HG03103 (cell line): ENCODE results near the gene RNASE3.
"Not testable (repeated sequence)": the region's sequence is repeated elsewhere in the genome, so short reads cannot be mapped to it uniquely, and the experiment has no call there.

ENCODE experiments used
- ATAC-seq: cut with Tn5 transposase; IDR thresholded peaks from one replicate; pipeline ENCODE4 v1.9.1; 2021; ENCODE audit warnings: low read depth; ENCODE audit not compliant: unreplicated experiment

The RNASE3 gene

DNA sequence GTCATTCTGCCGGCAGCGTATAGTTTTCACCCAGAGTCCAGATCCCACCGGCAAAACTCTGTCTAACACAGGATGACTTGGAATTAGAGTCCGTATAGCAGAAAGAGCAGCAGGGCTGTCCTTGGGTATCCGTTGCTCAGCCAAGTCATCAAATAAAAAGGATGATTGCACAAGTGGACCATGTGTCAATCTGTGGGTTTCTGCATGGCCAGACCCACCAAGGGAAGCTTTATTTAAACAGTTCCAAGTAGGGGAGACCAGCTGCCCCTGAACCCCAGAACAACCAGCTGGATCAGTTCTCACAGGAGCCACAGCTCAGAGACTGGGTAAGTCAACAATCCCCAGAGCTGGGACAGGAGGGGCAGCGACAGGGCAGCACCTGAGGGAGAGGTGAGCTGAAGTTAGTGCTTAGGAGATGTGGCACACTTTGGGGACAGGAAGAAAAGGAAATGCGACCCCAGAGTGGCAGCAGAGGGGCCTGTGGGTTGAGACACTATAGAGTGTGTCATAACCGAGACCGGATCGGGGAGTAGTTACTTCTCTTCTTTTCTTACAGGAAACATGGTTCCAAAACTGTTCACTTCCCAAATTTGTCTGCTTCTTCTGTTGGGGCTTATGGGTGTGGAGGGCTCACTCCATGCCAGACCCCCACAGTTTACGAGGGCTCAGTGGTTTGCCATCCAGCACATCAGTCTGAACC lies at the start of gene RNASE3:
Gene RNASE3, plus strand, starts transcription at position 260 of the 700 bp plus-strand sequence. Its CDS starts 302 bp downstream, at position 562.
- ATAC-seq, result not testable (repeated sequence)

DNA sequence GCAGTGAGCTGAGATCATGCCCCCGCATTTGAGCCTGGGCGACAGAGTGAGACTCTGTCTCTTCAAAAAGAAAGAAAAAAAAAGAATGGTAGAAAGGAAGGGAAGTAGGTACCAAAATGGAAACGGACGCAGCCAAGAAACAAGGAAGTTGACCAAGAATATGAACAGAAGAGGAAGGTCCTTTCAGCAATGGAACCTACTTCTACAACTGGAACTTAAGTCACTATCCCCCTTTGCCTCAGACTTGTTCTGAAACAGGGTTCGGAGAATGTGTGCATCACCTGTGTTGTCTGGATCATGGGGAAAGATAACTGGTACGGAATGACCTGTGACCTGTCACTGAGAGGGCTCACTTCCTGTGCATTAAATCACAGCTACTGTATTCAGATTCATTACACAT lies 44.6 kb upstream of the RNASE3 start:
- ATAC-seq, result no peak

DNA sequence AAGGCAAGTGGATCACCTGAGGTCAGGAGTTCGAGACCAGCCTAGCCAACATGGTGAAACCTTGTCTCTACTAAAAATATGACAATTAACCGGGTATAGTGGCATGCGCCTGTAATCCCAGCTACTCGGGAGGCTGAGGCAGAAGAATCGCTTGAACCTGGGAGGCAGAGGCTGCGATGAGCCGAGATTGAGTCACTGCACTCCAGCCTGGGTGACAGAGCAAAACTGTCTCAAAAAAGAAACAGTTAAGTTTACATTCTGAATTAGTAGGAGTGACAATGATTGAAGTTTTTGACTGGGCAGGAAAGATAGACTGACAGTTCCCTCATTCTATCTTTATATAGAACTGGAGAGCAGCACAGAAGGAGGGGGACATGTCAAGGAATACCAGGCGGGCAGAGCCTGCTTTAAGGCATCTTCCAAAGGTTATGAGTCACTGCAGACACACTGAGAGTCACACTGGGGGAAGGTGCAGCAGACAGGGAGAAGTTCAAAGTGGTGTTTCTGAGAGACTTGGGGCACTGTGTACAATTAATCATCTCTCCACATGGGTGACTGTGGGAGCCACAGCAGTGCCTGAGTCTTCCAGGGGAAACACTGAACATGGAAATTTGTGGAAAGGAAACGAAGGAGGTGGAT lies 42.8 kb upstream of the RNASE3 start:
- no peak for ATAC-seq

DNA sequence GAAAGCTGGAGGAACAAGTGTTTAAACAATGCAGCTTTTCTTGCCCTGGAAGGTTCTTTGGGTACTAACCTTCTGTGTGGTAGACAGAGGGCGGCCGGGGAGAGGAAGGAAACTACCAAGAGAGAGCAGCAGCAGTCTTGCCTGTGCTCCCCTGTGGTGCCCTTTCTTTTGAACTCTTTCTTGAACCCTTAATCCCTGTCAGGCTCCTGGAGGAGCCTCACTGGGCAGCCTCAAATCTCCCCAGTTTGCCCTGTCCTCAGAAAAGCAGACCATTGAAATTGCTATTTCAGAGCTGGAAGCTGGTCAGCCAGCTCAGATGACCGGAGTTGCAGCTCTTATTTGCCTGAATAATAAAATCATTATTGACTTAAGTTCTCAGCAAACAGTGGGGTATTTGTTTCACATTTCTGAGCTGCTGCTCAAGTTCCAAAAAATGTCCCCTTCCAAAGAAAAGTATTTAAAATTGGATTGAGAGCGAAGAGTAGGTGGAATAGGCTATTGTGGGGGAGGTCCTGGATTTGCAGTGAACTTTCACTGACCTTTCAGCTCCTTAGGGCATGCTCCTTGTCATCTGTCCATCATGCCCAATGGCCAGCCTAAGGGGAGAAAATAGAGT lies 42.1 kb upstream of the RNASE3 start:
- ATAC-seq, result no peak

DNA sequence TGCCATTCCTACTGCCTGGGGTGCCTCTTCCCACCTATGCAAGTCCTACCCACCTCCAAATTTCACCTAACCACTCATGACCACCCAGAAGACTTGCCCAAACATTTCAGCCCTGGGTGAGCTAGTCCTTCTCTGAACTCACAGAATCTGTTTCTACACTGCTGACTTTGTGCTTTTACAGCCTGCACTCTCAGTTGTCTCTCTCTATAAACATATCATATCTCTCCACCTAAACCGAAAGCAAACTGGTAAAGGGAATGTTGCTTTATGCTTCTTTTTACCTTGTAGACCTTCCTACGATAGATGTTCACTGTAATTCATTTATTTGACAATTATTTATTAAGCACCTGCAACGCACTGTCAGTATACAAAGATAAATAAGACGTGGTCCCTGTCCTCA lies 38.1 kb upstream of the RNASE3 start:
- ATAC-seq, result no peak

DNA sequence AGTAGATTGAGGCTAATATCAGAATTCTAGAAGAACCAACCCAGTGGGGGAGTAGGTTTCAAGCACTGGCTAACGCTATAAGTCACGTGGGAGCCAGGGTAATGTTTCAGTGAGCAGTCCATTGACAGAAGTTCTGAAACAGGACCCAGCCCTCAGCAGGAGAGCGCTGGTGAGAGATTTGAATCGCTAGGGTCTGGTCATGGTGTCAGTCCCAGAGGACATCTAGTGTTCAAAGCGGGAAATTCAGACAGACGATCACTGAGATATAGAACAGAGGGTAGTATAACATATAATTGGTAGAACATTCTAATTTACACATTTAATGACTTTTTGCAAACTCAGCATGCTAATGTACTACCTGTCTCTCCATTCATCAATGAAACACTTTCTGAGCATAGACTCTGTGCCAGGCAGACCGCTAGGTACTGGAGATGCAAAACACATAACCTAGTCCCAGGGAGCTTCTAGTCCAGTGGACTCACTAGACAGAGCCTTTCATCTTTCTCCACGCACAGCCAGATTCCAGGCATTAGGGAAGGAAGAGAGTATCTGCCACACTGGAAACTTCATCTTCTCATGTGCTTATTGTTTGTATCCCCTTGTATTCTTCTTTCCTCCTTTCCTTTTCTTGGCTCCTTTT lies 35.4 kb upstream of the RNASE3 start:
- ATAC-seq, result peak; percentile 85

DNA sequence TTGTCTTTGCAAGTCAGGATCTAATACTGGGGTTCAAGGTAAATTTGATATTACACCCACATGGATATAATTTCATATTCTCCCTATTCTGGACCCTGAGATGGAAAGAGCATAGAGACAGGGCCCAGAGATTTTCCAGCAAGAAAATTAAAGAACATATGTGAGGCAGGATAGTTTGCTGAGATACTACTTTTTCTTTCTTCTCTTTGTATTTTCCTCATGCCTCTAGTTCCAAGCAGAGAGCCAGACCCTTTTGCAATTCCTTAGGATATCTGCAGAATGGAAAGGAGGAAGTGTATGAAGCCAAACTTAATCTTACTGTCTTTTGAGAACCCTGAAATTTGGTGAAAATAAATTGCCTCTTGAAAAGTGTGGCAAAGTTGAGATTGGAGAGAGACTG lies 34.0 kb upstream of the RNASE3 start:
- ATAC-seq, result no peak

DNA sequence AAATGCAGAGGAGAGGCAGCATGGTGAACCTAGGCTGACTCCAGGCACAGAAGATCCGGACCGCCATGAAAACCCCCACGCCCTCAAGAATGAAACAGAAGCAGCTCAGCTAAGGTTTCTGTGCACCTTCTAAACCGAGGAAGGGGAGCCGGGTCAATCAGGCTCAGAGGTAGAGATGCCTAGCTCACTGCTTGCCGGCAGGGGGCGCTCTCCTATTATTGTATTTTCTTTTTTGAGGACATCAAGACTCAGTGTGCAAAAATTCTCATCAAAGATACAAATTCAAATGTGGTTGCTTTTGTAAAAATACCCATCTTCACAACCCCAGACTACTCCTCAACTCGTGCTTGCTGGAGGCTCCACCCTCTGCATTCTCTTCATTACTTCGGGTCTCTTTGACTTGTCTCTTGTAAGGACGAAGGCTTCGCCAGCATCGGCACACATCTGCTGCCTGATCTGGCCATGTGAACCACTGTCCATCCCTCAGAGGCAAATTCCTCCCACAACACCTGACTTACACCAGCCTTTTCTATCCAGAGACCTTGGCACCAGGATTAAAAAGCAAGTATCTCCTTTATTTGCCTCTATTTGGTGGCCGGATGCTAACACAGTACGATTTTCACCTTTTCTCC lies 33.4 kb upstream of the RNASE3 start:
- ATAC-seq, result no peak

DNA sequence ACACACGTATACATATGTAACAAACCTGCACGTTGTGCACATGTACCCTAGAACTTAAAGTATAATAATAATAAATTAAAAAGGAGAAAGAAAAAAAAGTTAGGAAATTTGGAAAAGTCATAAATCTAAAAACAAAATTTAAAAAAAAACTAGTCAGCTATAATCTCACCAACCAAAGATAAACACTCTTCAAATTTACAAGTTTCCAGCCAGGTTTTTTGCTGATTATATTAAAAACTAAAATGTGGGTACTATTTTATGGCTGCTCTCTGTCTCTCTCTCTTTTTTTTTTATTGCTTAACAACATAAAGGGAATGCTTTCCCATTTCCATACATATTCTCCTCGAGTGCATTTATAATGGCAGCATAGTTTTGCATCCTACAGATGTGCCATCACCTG lies 25.0 kb upstream of the RNASE3 start:
- ATAC-seq, result no peak

DNA sequence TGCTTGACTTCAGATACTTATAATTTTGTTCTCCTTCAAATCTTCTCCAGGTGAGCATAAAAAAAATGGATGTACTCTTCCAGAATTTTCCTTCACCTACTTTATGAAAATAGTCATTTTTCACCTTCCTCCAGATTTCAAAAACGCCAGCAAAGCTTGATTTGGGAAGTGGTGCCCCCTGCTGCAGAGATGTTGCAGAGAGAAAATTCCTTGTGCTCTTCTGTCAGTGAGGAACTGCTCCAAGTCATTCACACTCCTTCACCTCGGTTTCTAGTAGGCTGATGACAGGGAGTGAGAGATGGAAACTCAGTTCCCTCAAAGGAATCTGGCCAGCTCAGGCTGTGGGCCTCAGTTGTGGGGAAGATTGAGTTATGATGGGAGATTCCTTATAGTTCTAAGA lies 24.2 kb upstream of the RNASE3 start:
- no peak for ATAC-seq

DNA sequence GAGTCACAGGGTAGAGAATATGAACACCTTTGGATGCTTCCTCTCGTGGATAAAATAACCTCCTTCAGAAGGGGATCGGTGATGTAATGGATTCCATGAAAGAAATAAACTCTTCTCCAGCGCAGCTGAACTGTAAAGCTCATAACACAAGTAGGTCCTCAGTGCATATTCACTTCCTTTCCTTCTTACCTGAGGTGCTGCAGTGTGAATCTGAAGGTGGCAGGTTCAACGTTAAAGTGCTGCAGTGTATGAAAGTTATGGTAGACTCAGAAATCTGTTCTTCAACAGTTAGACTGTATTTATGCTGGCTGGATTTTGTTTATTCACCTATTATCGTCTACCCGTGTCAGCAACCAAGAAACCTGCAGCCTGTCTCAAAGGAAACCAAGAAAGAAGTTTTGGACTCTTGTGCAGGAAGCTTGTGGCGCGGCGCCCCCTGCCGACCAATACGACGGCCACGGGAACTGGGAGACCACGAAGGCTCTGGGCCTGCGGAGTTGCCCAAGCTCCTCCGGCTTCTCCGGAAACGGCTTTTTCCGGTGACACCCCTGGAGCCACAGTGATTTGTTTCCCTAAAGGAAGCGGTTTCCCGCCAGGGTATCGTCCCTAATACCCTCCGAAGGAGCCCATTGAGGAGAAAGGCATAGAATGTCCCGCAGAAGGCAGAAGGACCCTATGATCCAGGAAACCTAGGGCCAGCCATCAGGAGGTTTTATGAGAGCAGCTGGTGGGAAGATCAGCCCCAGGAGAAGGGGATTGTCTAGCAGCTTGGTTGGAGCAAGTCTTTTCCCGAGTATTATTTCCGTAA lies 17.6 kb upstream of the RNASE3 start:
- no peak for ATAC-seq

DNA sequence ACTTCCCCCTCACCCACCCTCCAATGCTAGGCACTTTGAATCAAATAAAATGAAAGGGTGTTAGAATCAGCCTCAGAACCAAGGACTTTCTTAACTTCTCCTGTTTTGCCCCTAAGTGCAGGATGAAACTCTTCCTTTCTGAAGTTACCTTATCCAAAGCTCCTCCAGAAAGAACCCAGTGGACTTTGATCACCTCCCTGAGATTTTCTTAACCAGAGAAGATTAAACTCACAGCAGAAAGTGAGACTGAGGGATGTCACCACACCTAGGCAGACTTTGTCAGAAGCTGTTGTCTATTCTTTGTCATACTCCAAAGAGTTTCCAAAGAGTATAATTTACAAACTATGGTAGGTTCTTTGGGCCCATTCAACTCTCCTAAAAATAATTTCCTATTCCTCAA lies 14.2 kb upstream of the RNASE3 start:
- no peak for ATAC-seq

DNA sequence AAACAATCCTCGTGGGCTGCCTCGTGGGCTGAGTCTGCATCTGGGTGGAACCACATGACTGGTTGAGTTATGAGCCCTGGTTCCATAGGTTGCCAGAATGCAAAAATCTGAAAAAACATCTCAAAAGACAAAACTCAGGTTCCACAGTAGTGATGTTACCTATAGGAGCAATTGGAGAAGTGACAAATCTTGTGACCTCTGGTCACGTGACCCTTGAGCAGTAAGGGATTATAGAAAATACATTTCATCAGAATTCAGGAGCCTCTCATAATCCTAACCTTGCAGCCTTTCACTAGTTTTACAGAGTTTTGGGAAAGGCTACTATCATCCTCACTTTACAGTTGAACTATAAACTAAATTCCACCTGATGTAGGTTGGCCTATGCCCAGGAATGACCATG lies 12.5 kb upstream of the RNASE3 start:
- no peak for ATAC-seq

DNA sequence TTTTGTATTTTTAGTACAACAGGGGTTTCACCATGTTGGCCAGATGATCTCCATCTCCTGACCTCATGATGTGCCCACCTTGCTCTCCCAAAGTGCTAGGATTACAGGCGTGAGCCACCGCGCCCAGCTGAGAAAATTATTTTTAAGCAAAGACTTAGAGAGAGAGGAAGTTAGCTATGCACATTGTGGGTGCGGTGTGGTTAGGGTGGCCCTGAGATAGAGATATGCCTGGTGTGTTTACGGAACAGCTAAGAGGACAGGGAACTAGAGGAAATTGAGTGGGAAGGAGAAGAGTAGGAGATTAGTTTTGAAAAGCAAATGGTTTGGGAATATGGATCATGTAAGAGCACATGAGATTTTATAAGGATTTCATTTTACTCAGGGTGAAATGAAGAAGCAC lies 10.0 kb upstream of the RNASE3 start:
- ATAC-seq, result not testable (repeated sequence)

DNA sequence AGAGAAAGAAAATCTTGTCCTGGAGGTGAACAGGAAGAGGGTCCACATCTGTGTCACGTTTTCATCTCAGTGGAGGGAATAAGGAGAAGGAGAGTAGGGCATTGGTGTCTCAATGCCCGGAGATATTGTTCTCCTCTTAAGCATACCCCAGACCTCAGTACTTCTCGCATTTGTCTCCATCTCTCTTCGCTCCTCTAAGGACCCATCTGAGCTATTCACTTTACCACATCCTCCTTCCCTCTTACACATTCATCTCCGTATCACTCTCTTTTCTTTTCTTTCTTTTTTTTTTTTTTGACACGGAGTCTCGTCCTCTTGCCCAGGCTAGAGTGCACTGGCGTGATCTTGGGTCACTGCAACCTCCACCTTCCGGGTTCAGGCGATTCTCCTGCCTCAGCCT lies 8.4 kb upstream of the RNASE3 start:
- not testable (repeated sequence) for ATAC-seq

DNA sequence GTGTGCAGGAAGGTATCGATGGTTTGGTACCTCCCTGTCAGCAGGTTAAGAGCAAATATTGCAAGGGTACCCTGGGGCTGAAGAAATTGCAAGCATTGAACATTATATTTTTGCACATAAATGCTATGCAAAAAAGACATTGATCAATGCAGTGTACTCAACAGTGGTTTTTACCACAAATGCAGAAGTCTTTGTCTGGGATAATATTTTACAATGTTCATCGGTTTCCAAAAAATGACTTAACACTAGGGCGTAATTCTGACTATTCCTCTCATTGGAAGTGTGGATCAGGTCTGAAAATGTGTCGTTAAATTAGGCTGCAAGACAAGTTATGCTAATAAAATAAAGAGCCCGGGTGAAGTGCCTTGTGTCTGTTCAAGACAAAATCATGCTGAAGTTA lies 2.8 kb upstream of the RNASE3 start:
- ATAC-seq, result not testable (repeated sequence)

DNA sequence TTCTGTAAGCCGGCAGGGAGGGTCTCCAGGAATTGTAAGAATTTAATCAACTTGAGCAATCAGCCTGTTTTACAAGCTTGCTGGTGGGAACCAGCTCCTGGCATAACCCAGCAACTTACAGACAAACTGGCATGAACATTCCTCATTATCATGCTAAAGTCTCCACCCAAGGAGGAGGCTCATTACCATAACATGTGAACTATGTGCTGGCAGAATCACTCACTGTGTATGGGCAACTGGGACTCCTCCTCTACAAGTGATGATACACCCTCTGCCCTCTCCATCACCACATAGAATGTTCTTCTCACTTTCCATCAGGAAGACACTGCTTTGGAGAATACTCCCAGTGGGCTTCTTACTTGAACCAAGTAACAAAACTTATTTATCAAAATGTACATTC lies 4.1 kb downstream of the RNASE3 start:
- not testable (repeated sequence) for ATAC-seq

DNA sequence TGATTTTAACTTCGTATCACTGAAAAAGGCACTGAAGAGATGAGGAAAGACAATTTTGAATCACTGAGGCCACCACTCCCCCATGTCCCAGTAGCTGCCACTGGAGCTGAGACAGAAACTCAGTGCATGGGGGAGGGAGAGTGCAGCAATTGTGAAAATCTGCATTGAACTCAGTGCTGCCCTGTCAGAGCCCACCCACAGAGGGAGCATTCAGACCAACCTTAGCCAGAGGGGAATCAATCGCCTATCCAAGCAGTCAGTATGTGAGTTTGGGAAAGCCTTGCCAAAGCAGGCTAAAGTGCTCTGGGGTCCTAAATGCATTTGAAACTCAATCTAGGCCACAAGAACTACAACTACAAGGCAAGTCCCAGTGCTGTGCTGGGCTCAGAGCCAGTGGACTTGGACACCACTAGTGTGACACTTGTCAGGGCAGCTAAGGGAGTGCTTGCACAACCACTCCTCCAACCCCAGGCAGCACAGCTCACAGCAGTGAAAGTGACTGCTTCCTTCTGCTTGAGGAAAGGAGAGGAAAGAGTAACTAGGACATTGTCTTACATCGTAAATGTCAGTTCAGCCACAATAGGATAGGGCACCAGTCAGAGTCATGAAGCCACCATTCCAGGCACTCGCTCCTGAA lies 13.3 kb downstream of the RNASE3 start:
- ATAC-seq, result no peak

DNA sequence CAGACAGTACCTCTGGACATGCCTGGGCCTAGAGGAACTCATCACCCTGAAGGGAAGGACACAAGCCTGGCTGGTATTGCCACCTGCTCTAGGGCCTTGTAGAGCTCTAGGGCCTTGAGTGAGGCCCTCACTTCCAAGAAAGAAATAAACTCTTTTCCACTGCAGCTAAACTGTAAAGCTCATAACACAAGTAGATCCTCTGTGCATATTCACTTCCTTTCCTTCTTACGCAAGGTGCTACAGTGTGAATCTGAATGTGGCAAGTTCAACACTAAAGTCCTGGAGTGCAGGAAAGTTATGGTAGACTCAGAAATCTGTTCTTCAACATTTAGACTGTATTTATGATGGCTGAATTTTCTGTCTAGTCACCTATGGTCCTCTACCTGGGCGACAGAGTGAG lies 14.5 kb downstream of the RNASE3 start:
- ATAC-seq, result no peak

DNA sequence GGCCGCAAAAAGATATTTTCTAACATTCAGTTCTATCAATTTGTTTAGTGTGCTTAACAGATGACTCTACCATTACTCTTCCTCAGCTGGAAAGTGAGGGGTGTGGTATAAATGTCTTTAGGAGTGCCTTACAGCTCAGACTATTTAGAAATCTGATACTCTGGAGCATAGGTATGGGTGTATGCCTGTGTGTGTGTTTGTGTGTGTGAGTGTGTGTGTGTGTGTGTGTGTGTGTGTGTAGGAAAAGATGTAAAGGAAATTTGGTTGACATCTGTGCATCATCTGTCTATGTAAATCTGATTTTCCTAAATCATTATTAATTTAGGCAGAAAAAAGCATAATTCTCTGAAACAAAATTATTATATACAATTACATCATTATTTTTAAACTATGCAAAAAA lies 16.0 kb downstream of the RNASE3 start:
- ATAC-seq, result no peak
